GM18868 (cell line): ENCODE measurements around the gene ASB13.
A peak's percentile ranks its signal among the peaks of the same experiment; 100 is the strongest.

ENCODE experiments used
- ATAC-seq: cut with Tn5 transposase; IDR thresholded peaks from one replicate; pipeline ENCODE4 v1.9.1; 2021; ENCODE audit warnings: mild to moderate bottlenecking, moderate library complexity; ENCODE audit not compliant: unreplicated experiment

The ASB13 gene

GRCh38 chr10:5670662-5671375, 4.4 kb upstream of the ASB13 start:
- no peak for ATAC-seq

- ATAC-seq = no peak
Observed at GRCh38 chr10:5669604-5670003, 3.2 kb upstream of the ASB13 start.

GRCh38 chr10:5668429-5668828, 2.0 kb upstream of the ASB13 start:
- no peak for ATAC-seq

GRCh38 chr10:5666841-5667630, 641 bp upstream of the ASB13 start:
- no peak for ATAC-seq

- ATAC-seq = peak; percentile 7
Observed at GRCh38 chr10:5665373-5666007, 905 bp downstream of the ASB13 start.

GRCh38 chr10:5663692-5664427, 2.5 kb downstream of the ASB13 start:
- no peak for ATAC-seq

GRCh38 chr10:5662708-5663579, 3.5 kb downstream of the ASB13 start:
- no peak for ATAC-seq

- no peak for ATAC-seq
Observed at GRCh38 chr10:5661043-5661442, 5.4 kb downstream of the ASB13 start.

- ATAC-seq = peak; percentile 80
Observed at GRCh38 chr10:5659702-5660528, 6.5 kb downstream of the ASB13 start.

GRCh38 chr10:5658871-5659618, 7.3 kb downstream of the ASB13 start:
- ATAC-seq = no peak

- ATAC-seq = no peak
Observed at GRCh38 chr10:5656737-5657579, 9.4 kb downstream of the ASB13 start.

GRCh38 chr10:5655121-5655520, 11.3 kb downstream of the ASB13 start:
- ATAC-seq = no peak

GRCh38 chr10:5654218-5654755, 12.1 kb downstream of the ASB13 start:
- ATAC-seq = no peak

- no peak for ATAC-seq
Observed at GRCh38 chr10:5652746-5653145, 13.6 kb downstream of the ASB13 start.

- ATAC-seq = no peak
Observed at GRCh38 chr10:5651388-5651764, 15.0 kb downstream of the ASB13 start.

- no peak for ATAC-seq
Observed at GRCh38 chr10:5650664-5651387, 15.6 kb downstream of the ASB13 start.

- ATAC-seq = no peak
Observed at GRCh38 chr10:5649746-5650145, 16.6 kb downstream of the ASB13 start.
